ENCODE results near the gene SRSF6. TPM values are rescaled to one million over a fixed set of nuclear protein-coding genes. Genes with fewer than 3 reads are reported as not detected.

Gene SRSF6
- total RNA-seq, 1 donor from 2014 or later, result 298 TPM

DNA sequence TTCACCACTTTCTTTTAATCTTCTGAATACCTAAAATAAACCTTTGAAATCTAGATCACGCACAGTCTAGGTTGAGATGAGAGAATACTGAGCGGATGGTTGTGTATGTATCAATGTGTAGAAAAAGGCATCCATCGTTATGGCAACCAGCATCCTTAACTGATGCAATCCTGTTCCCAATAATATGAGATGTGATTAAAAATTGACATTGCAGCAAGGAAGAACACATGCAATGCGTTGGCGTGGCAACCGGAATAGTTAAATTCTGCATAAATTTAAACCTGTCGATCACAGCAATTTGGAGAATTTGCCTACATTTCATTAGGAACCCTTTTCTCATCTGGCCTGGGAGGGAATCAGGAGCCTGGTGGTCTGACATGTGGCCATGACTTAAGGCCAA, 48.5 kb downstream of the SRSF6 start:
- TF ChIP-seq CTCF (IDR thresholded peaks at IDR 0.05; ENCODE audit: unreplicated experiment), result no peak

DNA sequence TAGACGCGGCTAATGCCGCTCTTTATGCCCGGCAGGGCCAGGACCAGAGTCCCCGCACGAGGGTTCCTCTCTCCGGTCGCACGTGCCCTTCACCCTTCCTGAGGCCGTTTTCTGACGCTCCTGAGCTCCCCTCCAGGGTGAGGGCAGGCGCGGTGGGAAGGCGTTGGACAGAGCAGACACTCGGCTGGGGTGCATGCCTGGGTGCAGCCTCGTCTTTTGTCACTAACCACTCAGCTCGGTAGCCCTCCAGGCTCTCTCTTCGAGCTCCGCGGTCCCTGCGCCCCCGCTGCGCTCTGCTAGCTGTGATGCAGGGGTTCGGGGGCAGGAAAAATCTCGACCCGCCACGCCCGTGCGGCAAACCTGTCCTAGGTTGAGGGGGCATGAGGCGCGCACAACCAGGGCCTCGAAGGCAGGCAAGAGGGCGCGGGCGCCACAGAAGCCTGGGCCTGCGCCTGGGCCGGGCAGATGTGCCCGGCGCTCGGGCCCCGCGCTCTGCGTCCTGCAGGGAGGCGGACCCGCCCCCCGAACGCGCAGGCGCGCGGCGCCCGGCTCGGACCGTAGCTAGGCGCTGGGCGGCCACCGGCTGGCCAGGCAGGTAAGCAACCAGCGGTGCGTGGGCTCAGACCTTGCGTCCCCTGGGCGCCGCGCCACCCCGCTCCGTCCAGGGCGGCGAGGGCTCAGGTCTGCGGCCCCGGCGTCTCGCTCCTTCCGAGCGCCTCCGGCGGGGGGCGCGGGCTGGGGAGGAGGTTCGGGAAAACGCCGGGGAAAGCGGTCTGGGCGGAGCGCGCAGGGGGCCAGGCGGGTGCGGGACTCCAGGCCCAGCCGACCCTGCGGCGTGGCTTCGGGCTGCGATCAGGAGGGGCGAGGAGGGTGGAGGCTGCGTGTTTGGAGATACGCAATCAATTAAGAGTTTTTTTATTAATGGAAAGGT, 49.7 kb downstream of the SRSF6 start, which contains the start of gene L3MBTL1:
TSS of gene L3MBTL1 (plus strand) at position 548 of the 931 bp plus-strand sequence. CDS start 5,807 bp downstream, outside the sequence.
- H3K4me3 Mint-ChIP-seq, result peak within 1 kb of the TSS; percentile 76
- no peaks in the 10 kb centered on the region for H3K9me3 Mint-ChIP-seq
- H3K27me3 Mint-ChIP-seq (ENCODE audit: low read depth), result peaks cover 62% of the 10 kb centered on the region
- H3K4me1 Mint-ChIP-seq, result no peaks in the 10 kb centered on the region
- H3K27ac Mint-ChIP-seq, result no peak within 1 kb of the TSS
- TF ChIP-seq CTCF (IDR thresholded peaks at IDR 0.05; ENCODE audit: unreplicated experiment), result no peak
- peak; percentile 61 to 73 for DNase-seq (ENCODE audit: low spot score in 2 of 2, unreplicated experiment in 2 of 2)
- no peaks in the 10 kb centered on the region for H3K36me3 Mint-ChIP-seq

More for the DNA sequence above, 48.5 kb downstream of the SRSF6 start:
- H3K36me3 Mint-ChIP-seq, result no peaks in the 10 kb centered on the region
- no peak overlapping the region for H3K4me3 Mint-ChIP-seq
- H3K27me3 Mint-ChIP-seq (ENCODE audit: low read depth), result peaks cover 68% of the 10 kb centered on the region
- no peaks in the 10 kb centered on the region for H3K4me1 Mint-ChIP-seq
- no peak overlapping the region for H3K27ac Mint-ChIP-seq
- H3K9me3 Mint-ChIP-seq, result no peaks in the 10 kb centered on the region
- no peak for DNase-seq (ENCODE audit: low spot score in 2 of 2, unreplicated experiment in 2 of 2)

GRCh38 chr20:43508106-43508505, 50.4 kb downstream of the SRSF6 start:
- H3K4me1 Mint-ChIP-seq, result no peaks in the 10 kb centered on the region
- H3K27me3 Mint-ChIP-seq (ENCODE audit: low read depth), result peaks cover 55% of the 10 kb centered on the region
- TF ChIP-seq CTCF (IDR thresholded peaks at IDR 0.05; ENCODE audit: unreplicated experiment), result no peak
- H3K9me3 Mint-ChIP-seq, result no peaks in the 10 kb centered on the region
- no peak overlapping the region for H3K27ac Mint-ChIP-seq
- DNase-seq (ENCODE audit: low spot score in 2 of 2, unreplicated experiment in 2 of 2), result no peak
- H3K4me3 Mint-ChIP-seq, result peak overlapping the region; percentile 76
- no peaks in the 10 kb centered on the region for H3K36me3 Mint-ChIP-seq

DNA sequence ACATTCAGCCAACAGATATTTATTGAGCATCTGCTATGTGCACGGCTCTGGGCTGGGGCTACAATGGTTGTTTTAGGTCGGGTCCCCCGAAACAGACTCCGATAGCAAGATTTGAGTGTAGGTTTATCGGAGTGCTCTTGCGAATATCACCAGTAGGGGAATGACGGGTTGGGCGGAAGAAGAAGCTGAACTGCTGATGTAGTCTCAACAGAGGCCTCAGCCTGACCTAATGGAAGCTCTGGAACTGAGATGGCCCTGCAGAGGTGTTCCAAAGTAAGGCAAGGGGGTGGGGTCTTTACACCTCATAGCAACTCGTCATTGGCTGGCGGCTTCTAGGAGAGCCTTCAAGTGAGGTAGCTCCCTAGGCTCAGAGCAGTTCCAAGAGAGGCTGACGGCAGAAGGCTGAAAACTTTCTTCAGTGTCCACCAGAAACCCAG, 50.9 kb downstream of the SRSF6 start:
- Mint-ChIP-seq H3K27me3 (ENCODE audit: low read depth) (peaks cover 50% of the 10 kb centered on the region), H3K4me3 (peak overlapping the region; percentile 76), H3K4me1 (no peaks in the 10 kb centered on the region), H3K27ac (no peak overlapping the region), H3K36me3 (no peaks in the 10 kb centered on the region), H3K9me3 (no peaks in the 10 kb centered on the region)
- TF ChIP-seq CTCF (IDR thresholded peaks at IDR 0.05; ENCODE audit: unreplicated experiment), result no peak
- DNase-seq (ENCODE audit: low spot score in 2 of 2, unreplicated experiment in 2 of 2), result no peak

DNA sequence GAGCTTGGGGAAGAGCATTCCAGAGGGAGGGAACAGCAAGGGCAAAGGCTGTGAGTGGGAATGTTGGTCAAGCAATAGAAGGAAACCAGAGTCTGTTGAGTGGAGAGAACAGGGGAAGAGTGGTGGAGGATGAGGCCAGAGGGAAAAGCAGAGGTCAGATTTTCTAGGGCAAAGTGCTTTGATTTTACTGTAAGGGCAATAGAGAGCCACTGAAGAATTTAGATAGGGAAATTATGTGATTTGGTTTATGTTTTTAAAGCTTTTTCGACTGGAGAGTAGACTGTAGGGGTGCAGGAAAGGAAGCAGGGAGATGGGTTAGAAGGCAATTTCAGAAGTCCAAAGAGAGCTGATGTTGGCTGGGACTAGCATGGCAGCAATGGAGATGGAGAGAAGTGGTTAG, 54.2 kb downstream of the SRSF6 start:
- TF ChIP-seq CTCF (IDR thresholded peaks at IDR 0.05; ENCODE audit: unreplicated experiment), result no peak
- H3K27ac Mint-ChIP-seq, result no peak overlapping the region
- no peaks in the 10 kb centered on the region for H3K36me3 Mint-ChIP-seq
- H3K4me3 Mint-ChIP-seq, result no peak overlapping the region
- peaks cover 6% of the 10 kb centered on the region for H3K4me1 Mint-ChIP-seq
- H3K9me3 Mint-ChIP-seq, result no peaks in the 10 kb centered on the region
- no peak for DNase-seq (ENCODE audit: low spot score in 2 of 2, unreplicated experiment in 2 of 2)
- H3K27me3 Mint-ChIP-seq (ENCODE audit: low read depth), result peaks cover 22% of the 10 kb centered on the region

All from mesothelial cell of epicardium (in vitro differentiated cells).